GM18505 (cell line): Measurements from ENCODE around the gene AKT2.

Experiments
- ATAC-seq: cut with Tn5 transposase; IDR thresholded peaks from one replicate; pipeline ENCODE4 v1.9.1; 2021; ENCODE audit not compliant: unreplicated experiment
- POLR2A ChIP-seq: IDR thresholded peaks from 4 replicates; pipeline ENCODE4 v1.6.1; 2011; ENCODE audit warnings: borderline replicate concordance; ENCODE audit not compliant: insufficient read depth, insufficient read length; ENCODE audit errors: extremely low read depth

Gene AKT2

DNA sequence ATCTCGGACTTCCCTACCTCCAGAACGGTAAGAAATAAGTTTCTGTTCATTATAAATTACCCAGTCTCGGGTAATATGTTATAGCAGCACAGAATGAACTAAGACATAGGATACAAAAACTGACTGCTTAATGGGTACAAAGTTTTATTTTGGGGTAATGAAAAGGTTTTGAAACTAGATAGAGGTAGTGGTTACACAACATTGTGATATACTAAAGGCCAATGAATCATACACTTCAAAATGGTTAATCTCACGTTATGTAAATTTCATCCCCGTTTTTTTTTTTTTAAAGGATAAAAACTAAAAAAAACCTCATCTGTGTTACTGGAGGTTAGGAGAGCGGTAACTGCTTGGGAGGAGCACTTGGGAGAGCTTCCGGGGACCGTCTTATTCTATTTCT, 23.5 kb downstream of the AKT2 start:
- no peak for ATAC-seq
- no peak for TF ChIP-seq POLR2A

- TF ChIP-seq POLR2A: no peak
- no peak for ATAC-seq
These were observed 28.0 kb downstream of the AKT2 start for GRCh38 chr19:40257096-40257517.

DNA sequence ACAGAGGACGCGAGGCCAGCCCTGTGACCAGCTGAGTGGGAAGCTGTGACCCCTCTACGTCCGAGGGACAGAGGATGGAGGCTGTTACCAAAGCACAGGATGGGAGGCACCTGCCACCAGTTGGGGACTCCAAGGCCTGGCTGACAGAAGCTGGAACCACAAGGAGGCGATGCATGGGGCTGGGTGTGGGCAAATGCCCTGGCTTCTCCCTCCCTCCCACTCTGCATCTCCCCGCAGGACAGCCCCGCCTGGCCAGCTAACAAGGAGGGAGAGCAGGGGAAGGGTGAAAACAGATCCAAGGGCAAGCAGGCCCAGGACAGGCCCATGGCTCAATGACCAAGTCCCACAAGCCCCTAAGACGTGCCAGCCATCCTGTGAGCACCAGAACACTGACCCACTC, 28.6 kb downstream of the AKT2 start:
- ATAC-seq: no peak
- no peak for TF ChIP-seq POLR2A

DNA sequence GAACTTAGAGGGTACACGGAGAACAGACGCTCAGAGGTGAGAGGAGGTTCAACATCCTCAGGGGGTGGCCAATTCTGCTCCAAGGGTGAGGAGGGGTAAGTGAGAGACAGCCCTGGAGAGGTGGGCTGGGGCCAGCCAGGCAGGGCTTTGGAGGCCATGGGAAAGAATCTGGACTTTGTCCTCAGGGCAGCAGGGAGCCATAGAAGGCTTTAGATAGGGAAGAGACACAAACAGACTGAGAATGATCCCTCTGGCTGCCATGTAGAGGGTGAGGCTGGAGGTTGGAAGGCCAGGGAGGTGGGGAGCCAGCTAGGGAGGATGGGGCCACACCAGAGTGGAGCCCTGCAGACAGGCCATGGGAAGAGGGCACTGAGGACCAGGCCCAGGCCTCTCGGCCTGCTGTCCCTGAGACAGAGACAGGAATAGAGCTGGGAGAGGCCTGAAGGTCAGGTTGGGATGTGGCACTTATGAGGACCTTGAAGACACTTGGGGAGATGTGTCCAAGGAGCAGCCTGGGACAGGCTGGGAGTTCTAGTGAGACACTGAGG, 29.5 kb downstream of the AKT2 start:
- no peak for ATAC-seq
- TF ChIP-seq POLR2A: no peak

DNA sequence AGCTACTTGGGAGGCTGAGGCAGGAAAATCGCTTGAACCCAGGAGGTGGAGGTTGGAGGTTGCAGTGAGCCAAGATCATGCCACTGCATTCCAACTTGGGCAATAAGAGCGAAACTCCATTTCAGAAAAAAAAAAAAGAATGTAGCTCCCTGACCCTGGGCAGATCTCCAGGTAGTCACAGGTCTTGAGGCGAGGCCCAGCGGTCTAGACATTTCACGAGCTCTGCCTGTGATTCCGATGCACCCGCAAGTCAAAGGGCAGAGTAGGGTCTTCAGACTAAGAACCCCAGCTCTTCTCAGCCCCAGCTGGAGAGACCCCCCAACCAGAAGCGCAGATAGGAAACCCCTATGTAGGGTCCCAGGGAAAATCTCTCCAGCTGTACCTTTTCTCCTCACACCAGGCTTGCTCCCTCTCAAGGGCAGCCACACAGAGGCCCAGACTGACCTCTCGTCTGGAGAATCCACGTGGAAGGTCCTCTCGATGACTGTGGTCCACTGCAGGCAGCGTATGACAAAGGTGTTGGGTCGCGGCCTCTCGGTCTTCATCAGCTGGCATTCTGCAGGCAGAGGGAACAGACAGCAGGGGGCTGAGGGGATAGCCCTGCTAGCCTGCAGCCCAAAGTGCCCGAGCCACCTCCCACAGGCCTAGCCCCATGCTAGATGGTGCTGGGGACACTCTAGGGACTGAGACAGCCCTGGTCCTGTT, 30.3 kb downstream of the AKT2 start:
- ATAC-seq: no peak
- TF ChIP-seq POLR2A: no peak

DNA sequence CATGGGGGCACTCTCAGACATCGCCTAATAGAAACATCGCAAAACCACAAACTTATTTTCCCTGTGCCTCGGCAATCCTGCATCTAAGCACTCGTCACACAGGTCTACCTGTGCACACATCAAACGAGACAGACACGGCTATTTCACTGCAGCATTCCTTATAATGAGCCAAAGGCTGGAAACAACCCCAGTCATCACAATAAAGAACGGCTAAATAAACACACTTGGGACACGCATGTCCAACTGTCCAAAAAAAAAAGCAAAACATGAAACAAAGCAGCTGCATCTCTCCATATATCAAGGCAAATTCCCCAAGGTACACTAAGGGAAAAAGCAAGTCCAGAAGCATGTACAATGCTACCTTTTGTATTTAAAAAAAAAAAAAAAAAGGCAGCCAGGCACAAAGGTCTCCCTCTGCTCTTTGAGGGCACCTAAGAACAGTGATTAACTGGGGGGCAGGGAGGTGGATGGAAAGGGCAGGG, 31.5 kb downstream of the AKT2 start:
- TF ChIP-seq POLR2A: no peak
- no peak for ATAC-seq

DNA sequence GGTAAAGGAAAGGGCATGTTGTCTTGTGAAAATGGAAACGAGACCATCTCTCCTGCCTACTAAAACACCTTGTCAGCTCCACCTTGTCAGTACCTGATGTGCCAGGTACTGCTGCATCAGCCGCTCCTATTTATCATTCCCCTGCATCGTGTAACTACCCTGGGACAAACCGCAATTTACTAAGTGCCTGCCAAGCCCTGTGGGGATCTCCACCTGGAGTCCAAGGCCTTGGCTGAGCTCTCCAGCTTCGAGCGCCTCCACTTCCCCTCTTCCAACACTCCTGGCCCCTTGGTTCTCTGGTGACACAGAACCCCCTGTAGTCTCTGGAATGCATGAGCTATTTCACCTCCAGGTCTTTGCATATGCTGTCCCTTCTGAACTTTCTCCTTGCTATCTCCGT, 32.8 kb downstream of the AKT2 start:
- no peak for ATAC-seq
- no peak for TF ChIP-seq POLR2A

GRCh38 chr19:40251991-40252390, 33.2 kb downstream of the AKT2 start:
- ATAC-seq: no peak
- no peak for TF ChIP-seq POLR2A

DNA sequence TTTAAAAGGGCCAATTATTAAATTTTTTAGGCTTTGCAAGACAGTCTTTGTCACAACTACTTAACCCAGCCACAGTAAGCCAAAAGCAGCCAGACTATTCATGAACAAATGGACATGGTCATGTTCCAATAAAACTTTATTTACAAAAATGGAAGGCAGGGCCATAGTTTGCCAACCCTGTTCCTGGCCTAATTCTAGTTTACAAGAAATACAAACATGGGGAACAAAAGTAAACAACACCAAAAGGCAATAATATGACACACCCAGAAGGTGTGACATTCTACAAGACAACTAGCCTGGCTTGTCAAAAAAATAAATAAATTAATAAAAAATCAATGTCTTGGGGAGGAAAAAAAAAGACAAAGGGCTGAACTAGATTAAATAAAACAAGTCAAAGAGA, 33.9 kb downstream of the AKT2 start:
- TF ChIP-seq POLR2A: no peak
- ATAC-seq: no peak

GRCh38 chr19:40249781-40250180, 35.4 kb downstream of the AKT2 start:
- TF ChIP-seq POLR2A: no peak
- no peak for ATAC-seq

DNA sequence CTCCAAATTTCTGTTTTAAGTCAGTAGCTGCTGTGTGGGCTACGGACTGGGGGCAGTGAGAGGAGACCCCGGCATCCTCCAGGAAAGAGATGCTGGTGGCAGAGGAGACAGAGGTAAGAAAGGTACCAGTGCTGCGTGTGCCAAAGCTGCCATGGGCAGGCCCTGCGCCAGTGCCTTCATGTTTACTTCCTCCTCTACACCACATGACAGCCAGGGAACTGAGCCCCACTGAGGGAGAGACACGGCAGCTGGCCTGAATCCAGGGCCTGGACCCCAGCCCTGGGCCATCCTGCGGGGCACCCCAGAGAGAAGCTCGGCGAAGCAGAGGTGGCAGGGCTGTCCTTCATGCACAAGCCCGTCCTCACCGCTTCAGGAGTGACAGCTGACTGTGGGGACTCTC, 35.9 kb downstream of the AKT2 start:
- ATAC-seq: no peak
- no peak for TF ChIP-seq POLR2A

DNA sequence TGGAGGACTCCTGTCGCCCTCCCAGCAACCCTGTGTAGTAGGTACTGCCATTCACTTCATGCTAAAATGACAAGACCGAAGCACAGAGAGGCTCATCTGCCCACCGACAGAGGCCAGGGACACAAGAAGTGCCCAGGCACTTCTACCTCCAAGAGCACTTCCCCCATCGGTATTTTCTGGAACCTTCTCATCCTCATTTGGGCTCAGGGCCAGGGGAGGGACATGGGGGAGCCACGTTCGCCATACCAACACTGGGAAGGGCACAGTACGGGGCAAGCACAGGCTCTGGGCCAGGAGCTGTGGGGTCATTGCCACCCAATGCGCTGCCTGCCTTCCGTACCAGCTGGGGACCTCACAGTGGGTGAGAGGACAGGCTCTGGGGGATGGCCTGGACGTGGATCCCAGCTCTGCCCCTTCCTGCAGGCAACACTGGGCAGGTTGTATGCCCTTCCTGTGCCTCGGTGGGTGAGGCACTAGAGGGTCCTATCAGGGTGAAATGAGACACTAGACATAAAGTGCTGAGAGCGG, 37.3 kb downstream of the AKT2 start:
- no peak for TF ChIP-seq POLR2A
- ATAC-seq: no peak

DNA sequence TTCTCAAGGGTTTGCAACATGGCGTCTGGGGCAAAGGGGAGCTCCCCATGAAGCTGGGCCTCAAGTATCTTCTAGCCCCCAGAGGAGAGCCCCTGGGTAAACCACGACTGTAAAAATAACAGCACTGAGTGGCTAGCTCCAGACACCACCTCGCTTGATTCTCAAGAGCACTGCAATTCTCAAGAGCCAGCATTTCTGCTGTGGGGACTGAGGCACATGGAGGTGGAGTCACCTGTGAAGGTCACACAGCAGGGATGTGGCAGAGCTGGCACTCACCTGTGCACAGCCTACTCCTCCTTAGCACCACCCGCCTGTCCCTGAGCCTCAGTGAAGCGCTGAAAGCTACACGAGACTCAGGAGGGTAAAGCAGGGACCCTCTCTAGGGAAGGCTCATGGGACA, 38.0 kb downstream of the AKT2 start:
- no peak for TF ChIP-seq POLR2A
- no peak for ATAC-seq
